ENCODE data around the gene PLRG1. TPM values are rescaled to one million over a fixed set of nuclear protein-coding genes. Genes with fewer than 3 reads are reported as not detected.
A peak's percentile ranks its signal among the peaks of the same experiment; 100 is the strongest.
"Not testable (repeated sequence)": the region's sequence is repeated elsewhere in the genome, so short reads cannot be mapped to it uniquely, and the experiment has no call there.

The PLRG1 gene
- total RNA-seq (10 to 100 TPM; 59.0 to 61.6 TPM), polyA plus RNA-seq (10 to 100 TPM; 21.7 to 46.3 TPM)
- long read RNA-seq, donor 1, transcript PLRG1-202 (15 exons, 3,351 nt), result major isoform, 144 of 175 reads
- long read RNA-seq, donor 1, partial matches to known transcripts, result 7 of 175 reads
- long read RNA-seq, donor 1, other reads (novel, unspliced or antisense), result 18 of 175 reads
- long read RNA-seq, donor 2, transcript PLRG1-202 (15 exons, 3,351 nt), result major isoform, 17 of 20 reads
- long read RNA-seq, donor 2, partial matches to known transcripts, result 1 of 20 reads
- long read RNA-seq, donor 2, other reads (novel, unspliced or antisense), result 2 of 20 reads

- no peaks in the 10 kb centered on the region for H3K27me3 ChIP-seq (ENCODE audit: control insufficient read depth in 1 of 2, insufficient read depth in 2 of 2, low read length in 1 of 2)
- H3K27ac ChIP-seq (ENCODE audit: low read depth in 1 of 2, low read length in 2 of 2), result peak within 1 kb of the TSS; percentile 16 to 72
- no peaks in the 10 kb centered on the region for H3K9me3 ChIP-seq (ENCODE audit: control insufficient read depth, low read length)
- H3K4me3 ChIP-seq (ENCODE audit: low read length in 2 of 2), result peak within 1 kb of the TSS; percentile 79 to 94
- intact Hi-C loops (cut with DNase I), result loop anchor here (2.0 to 10.0 kb wide), 4 partner anchors 69 to 805 kb away; partner anchors contain the start of gene RBM46 (in 1 of the 2)
- ATAC-seq (ENCODE audit: low FRiP score), result peak; percentile 100
- peak; percentile 98 to 99 for DNase-seq
- WGBS, 2 donors, result 0% methylated on average over 51 of the region's 51 CpGs
- peaks cover 0 to 3% of the 10 kb centered on the region in 2 donors for H3K4me1 ChIP-seq (ENCODE audit: control insufficient read depth in 1 of 2, insufficient read depth in 2 of 2, low read length in 2 of 2)
- H3K36me3 ChIP-seq (ENCODE audit: control insufficient read depth in 1 of 2, insufficient read depth in 2 of 2, low read length in 1 of 2), result no peaks in the 10 kb centered on the region
These were observed at the start of gene PLRG1 for GRCh38 chr4:154549894-154550790. PLRG1 (minus strand) TSS chr4:154550400; CDS start chr4:154550308, 92 bp downstream.

GRCh38 chr4:154597798-154598774, 47.9 kb upstream of the PLRG1 start:
- DNase-seq, result no peak

DNA sequence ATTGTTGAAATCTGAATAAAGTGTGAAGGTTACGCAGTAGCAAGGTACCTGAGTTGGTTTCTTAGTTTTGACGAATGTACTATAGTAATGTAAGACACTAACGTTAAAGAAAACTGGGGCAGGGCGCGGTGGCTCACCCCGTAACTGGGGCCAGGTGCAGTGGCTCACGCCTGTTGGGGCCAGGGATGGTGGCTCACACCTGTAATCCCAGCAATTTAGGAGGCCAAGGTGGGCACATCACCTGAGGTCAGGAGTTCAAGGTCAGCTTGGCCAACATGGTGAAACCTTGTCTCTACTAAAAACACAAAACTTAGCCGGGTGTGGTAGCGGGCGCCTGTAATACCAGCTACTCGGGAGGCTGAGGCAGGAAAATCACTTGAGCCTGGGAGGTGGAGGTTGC, 47.1 kb upstream of the PLRG1 start:
- peak in 1 of 2 donors; percentile 27 for DNase-seq
- H3K27me3 ChIP-seq (ENCODE audit: control insufficient read depth in 1 of 2, insufficient read depth in 2 of 2, low read length in 1 of 2); intact Hi-C loops (cut with DNase I); H3K9me3 ChIP-seq (ENCODE audit: control insufficient read depth, low read length); H3K36me3 ChIP-seq (ENCODE audit: control insufficient read depth in 1 of 2, insufficient read depth in 2 of 2, low read length in 1 of 2); H3K4me3 ChIP-seq (ENCODE audit: low read length in 2 of 2); ATAC-seq (ENCODE audit: low FRiP score); H3K27ac ChIP-seq (ENCODE audit: low read depth in 1 of 2, low read length in 2 of 2); H3K4me1 ChIP-seq (ENCODE audit: control insufficient read depth in 1 of 2, insufficient read depth in 2 of 2, low read length in 2 of 2): not testable (repeated sequence)
- 90 to 93% methylated on average over 11 of the region's 11 CpGs for whole genome bisulfite sequencing, 2 donors

More at GRCh38 chr4:154597798-154598774, 47.9 kb upstream of the PLRG1 start:
- Histone ChIP-seq H3K27me3 (ENCODE audit: control insufficient read depth in 1 of 2, insufficient read depth in 2 of 2, low read length in 1 of 2) (no peaks in the 10 kb centered on the region), H3K36me3 (ENCODE audit: control insufficient read depth in 1 of 2, insufficient read depth in 2 of 2, low read length in 1 of 2) (no peaks in the 10 kb centered on the region), H3K4me3 (ENCODE audit: low read length in 2 of 2) (no peak overlapping the region), H3K9me3 (ENCODE audit: control insufficient read depth, low read length) (no peaks in the 10 kb centered on the region), H3K27ac (ENCODE audit: low read depth in 1 of 2, low read length in 2 of 2) (no peak overlapping the region), H3K4me1 (ENCODE audit: control insufficient read depth in 1 of 2, insufficient read depth in 2 of 2, low read length in 2 of 2) (no peaks in the 10 kb centered on the region)
- 66 to 72% methylated on average over 7 of the region's 7 CpGs for WGBS, 2 donors
- intact Hi-C loops (cut with DNase I), result no loop called here
- ATAC-seq (ENCODE audit: low FRiP score), result no peak

DNA sequence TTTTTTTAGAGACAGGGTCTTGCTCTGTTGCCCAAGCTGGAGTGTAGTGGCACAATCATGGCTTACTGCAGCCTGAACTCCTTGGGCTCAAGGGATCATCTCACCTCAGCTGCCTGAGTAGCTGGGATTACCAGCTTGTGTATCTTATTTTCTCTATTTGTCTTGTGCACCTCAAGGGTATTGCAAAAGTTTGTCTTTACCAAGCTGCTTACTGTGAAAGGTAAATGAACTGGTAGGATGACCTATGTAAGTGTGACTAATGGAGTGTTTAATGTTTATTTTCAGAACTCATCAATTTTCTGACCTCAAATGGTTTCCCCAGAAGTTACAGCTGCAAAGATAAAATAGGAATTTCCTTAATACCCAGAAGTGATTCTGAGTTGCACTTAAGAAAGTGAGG, 45.6 kb upstream of the PLRG1 start:
- ATAC-seq (ENCODE audit: low FRiP score), result no peak
- no peaks in the 10 kb centered on the region for H3K4me1 ChIP-seq (ENCODE audit: control insufficient read depth in 1 of 2, insufficient read depth in 2 of 2, low read length in 2 of 2)

DNA sequence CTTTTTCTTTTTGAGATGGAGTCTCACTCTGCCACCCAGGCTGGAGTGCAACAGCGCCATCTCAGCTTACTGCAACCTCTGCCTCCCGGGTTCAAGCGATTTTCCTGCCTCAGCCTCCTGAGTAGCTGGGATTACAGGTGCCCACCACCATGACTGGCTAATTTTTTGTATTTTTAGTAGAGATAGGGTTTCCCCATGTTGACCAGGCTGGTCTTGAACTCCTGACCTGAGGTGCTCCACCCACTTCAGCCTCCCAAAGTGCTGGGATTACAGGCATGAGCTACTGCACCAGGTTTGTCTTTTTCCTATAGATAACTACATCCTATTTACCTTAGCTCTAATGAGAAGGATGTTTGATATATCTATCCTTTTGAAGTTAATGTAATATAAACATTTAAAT, 44.1 kb upstream of the PLRG1 start:
- H3K9me3 ChIP-seq (ENCODE audit: control insufficient read depth, low read length), result not testable (repeated sequence)

More for the DNA sequence above, 45.6 kb upstream of the PLRG1 start:
- Histone ChIP-seq H3K27me3 (ENCODE audit: control insufficient read depth in 1 of 2, insufficient read depth in 2 of 2, low read length in 1 of 2) (no peaks in the 10 kb centered on the region), H3K4me3 (ENCODE audit: low read length in 2 of 2) (no peak overlapping the region), H3K9me3 (ENCODE audit: control insufficient read depth, low read length) (no peaks in the 10 kb centered on the region), H3K27ac (ENCODE audit: low read depth in 1 of 2, low read length in 2 of 2) (no peak overlapping the region), H3K36me3 (ENCODE audit: control insufficient read depth in 1 of 2, insufficient read depth in 2 of 2, low read length in 1 of 2) (no peaks in the 10 kb centered on the region)
- intact Hi-C loops (cut with DNase I), result no loop called here
- DNase-seq, result no peak

DNA sequence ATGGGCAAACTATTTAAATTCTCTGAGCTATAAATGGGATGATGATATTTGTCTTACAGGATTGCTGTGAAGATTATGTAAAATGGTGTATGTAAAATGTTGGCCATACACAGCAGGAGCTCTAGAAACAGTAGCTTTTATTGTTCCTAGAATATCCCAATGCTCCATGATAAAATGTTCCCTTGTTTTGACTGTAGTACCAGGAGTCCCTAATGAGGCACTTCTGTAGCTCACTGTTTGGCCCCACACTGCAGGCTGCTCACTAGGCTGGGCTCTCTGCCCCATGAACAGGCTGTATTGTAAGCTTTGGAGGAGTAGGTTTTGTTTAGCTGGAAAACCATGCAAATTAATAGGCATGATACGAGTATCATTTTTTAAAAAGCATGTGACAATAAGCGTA, 43.7 kb upstream of the PLRG1 start:
- Histone ChIP-seq H3K27me3 (ENCODE audit: control insufficient read depth in 1 of 2, insufficient read depth in 2 of 2, low read length in 1 of 2) (no peaks in the 10 kb centered on the region), H3K4me3 (ENCODE audit: low read length in 2 of 2) (no peak overlapping the region), H3K9me3 (ENCODE audit: control insufficient read depth, low read length) (no peaks in the 10 kb centered on the region), H3K27ac (ENCODE audit: low read depth in 1 of 2, low read length in 2 of 2) (no peak overlapping the region), H3K4me1 (ENCODE audit: control insufficient read depth in 1 of 2, insufficient read depth in 2 of 2, low read length in 2 of 2) (no peaks in the 10 kb centered on the region), H3K36me3 (ENCODE audit: control insufficient read depth in 1 of 2, insufficient read depth in 2 of 2, low read length in 1 of 2) (no peaks in the 10 kb centered on the region)
- ATAC-seq (ENCODE audit: low FRiP score) (no peak), DNase-seq (no peak)
- WGBS, 2 donors, result 41 to 43% methylated on average over 2 of the region's 2 CpGs
- intact Hi-C loops (cut with DNase I), result no loop called here

More for the DNA sequence above, 44.1 kb upstream of the PLRG1 start:
- H3K27me3 ChIP-seq (ENCODE audit: control insufficient read depth in 1 of 2, insufficient read depth in 2 of 2, low read length in 1 of 2); H3K27ac ChIP-seq (ENCODE audit: low read depth in 1 of 2, low read length in 2 of 2); intact Hi-C loops (cut with DNase I); H3K4me1 ChIP-seq (ENCODE audit: control insufficient read depth in 1 of 2, insufficient read depth in 2 of 2, low read length in 2 of 2); ATAC-seq (ENCODE audit: low FRiP score); H3K36me3 ChIP-seq (ENCODE audit: control insufficient read depth in 1 of 2, insufficient read depth in 2 of 2, low read length in 1 of 2); DNase-seq; H3K4me3 ChIP-seq (ENCODE audit: low read length in 2 of 2): not testable (repeated sequence)
- WGBS, 2 donors, result 92 to 94% methylated on average over 3 of the region's 3 CpGs

DNA sequence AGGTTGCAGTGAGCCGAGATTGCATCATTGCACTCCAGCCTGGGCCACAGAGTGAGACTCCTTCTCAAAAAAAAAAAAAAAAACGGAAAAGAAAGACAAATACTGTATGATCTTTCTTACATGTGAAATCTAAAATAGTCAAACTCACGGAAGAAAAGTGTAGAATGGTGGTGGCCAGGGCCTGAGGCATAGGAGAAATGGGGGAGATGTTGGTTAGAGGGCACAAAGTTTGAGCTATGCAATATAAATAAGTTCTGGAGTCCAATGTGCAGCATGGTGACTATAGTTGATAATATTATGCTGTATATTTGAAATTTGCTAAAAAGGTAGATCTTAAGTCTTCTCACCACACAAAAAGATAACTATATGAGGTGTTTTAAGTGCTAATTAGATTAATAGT, 41.7 kb upstream of the PLRG1 start:
- H3K36me3 ChIP-seq (ENCODE audit: control insufficient read depth in 1 of 2, insufficient read depth in 2 of 2, low read length in 1 of 2), result no peaks in the 10 kb centered on the region
- 69 to 70% methylated on average over 3 of the region's 3 CpGs for WGBS, 2 donors
- H3K9me3 ChIP-seq (ENCODE audit: control insufficient read depth, low read length), result no peaks in the 10 kb centered on the region
- intact Hi-C loops (cut with DNase I), result no loop called here
- H3K27me3 ChIP-seq (ENCODE audit: control insufficient read depth in 1 of 2, insufficient read depth in 2 of 2, low read length in 1 of 2), result no peaks in the 10 kb centered on the region
- H3K4me3 ChIP-seq (ENCODE audit: low read length in 2 of 2), result no peak overlapping the region
- ATAC-seq (ENCODE audit: low FRiP score), result no peak
- DNase-seq, result no peak
- H3K4me1 ChIP-seq (ENCODE audit: control insufficient read depth in 1 of 2, insufficient read depth in 2 of 2, low read length in 2 of 2), result no peaks in the 10 kb centered on the region
- H3K27ac ChIP-seq (ENCODE audit: low read depth in 1 of 2, low read length in 2 of 2), result no peak overlapping the region

DNA sequence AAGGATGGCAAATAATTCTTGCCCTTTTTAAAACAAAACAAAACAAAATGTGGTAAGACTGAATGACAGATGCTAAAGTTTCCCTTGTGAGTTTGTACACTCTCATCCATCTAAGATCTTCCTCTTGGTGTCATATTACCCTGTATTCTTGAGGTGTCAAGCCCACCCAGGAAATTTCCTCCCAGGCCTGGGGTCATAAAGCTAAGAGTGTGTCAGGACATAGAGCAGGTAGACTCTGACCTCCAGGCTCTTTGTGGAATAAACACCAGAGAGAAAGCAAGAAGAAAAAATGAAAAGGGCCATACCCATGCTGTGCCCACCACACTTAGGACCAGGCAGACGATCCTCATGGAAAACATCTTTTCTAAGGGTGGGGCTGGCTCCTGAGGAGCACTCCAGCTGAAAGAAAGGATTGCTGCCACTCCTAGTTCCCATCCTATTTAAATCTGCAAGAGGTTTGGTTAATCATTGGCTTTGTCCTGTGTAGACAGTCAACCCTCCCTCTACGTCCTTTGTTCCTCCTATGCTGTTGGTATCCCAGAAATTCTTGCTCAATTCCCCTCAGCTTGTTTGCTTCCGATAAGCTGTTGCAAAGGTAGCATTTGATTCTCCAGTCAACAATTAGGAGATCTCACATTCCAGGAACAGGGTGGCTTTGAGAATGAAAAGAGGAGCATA, 40.3 kb upstream of the PLRG1 start, which contains the start of gene FGA:
Gene FGA (minus strand): TSS at position 414 of the 678 bp plus-strand sequence. CDS start 55 bp downstream, at position 359.
- ATAC-seq (ENCODE audit: low FRiP score) (no peak), DNase-seq (no peak)
- no peaks in the 10 kb centered on the region for H3K27me3 ChIP-seq (ENCODE audit: control insufficient read depth in 1 of 2, insufficient read depth in 2 of 2, low read length in 1 of 2)
- intact Hi-C loops (cut with DNase I), result no loop called here
- no peak within 1 kb of the TSS for H3K4me3 ChIP-seq (ENCODE audit: low read length in 2 of 2)
- H3K4me1 ChIP-seq (ENCODE audit: control insufficient read depth in 1 of 2, insufficient read depth in 2 of 2, low read length in 2 of 2), result no peaks in the 10 kb centered on the region
- WGBS, 2 donors, result 60 to 82% methylated on average over 3 of the region's 3 CpGs
- H3K36me3 ChIP-seq (ENCODE audit: control insufficient read depth in 1 of 2, insufficient read depth in 2 of 2, low read length in 1 of 2), result no peaks in the 10 kb centered on the region
- no peak within 1 kb of the TSS for H3K27ac ChIP-seq (ENCODE audit: low read depth in 1 of 2, low read length in 2 of 2)
- H3K9me3 ChIP-seq (ENCODE audit: control insufficient read depth, low read length), result no peaks in the 10 kb centered on the region
